Measurements from ENCODE around the gene ABHD12.
A peak's percentile ranks its signal among the peaks of the same experiment; 100 is the strongest.
"Not testable (repeated sequence)": the region's sequence is repeated elsewhere in the genome, so short reads cannot be mapped to it uniquely, and the experiment has no call there.

The ABHD12 gene

GRCh38 chr20:25390538-25391528 is at the start of gene ABHD12:
Gene ABHD12, minus strand, starts transcription at chr20:25390835. Its CDS starts 132 bp downstream, at chr20:25390703.
- DNase-seq, result peak; percentile 87

DNA sequence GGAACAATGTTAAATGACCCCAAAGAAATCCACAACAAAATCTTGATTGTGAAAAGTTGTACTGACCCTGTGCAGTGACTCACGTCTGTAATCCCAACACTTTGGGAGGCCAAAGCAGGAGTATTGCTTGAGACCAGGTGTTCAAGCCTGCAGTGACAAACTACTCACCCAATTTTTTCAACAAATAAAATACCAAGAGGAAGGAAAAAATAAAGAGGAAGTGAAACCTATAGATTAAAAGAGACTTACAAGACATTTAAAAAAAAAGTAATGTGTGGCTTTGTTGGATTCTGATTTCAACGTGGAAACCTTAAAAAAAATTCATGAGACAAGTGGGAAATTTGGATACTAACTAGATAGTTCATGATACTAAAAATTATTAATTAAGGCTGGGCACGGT is 48.7 kb upstream of the ABHD12 start:
- peak; percentile 8 for DNase-seq

- no peak for DNase-seq
Measured at GRCh38 chr20:25437153-25437581, 46.5 kb upstream of the ABHD12 start.

GRCh38 chr20:25424536-25424935 is 33.9 kb upstream of the ABHD12 start:
- DNase-seq, result no peak

- DNase-seq, result no peak
Measured at GRCh38 chr20:25422032-25422431, 31.4 kb upstream of the ABHD12 start.

DNA sequence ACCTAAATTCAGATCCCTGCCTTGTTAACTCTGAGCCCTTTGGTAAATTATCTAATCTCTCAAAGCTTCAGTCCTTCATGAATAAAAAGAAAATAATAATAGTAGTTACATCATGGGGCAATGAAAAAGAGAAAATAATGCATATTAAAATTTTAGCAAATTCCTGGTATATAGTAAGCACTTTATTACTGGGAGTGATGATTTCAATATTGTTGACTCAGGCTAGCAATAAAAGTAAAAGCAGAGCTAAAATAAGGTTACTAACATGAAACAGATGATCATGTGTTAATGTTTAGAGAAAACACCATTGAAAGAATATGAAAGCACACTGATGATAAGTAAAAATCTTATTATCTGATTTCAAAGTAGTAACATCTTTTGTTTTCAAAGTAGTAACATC is 30.5 kb upstream of the ABHD12 start:
- no peak for DNase-seq

DNA sequence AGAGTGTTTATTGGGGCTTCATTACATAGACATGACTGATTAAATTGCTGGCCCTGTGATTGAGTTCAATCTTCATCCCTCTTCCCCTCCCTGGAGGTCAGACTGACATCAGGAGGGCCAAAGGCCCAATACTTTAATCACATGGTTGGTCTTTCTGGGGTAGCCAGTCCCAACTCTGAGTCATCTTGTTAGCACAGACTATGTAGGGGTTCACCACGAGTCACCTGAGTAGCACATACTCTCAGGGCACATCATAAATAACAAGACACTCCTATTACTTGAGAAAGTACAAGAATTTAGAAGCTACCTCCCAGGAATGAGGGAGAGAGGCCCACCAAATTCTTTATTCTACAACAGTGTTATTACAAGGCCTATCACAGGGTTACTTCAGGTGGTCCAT is 28.1 kb upstream of the ABHD12 start:
- no peak for DNase-seq

DNA sequence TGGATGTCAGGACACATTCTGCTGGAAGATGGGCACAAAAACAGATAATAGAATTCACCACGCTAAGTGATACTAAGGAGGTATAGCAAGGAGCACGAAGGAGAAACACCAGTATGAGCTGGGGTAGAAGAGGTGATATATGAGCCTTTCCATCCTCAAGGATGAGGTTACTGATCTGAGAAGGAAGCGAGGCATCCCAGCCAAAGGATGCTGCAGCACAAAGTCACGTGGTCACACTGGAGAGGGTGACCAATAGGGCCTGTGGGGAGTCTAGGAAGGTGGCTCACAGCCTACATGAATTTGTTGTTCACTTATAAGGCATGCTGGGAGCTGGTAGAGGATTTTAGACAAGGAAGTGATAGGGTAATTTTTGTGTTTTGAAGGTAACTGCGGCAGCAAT is 18.3 kb upstream of the ABHD12 start:
- DNase-seq, result no peak

DNA sequence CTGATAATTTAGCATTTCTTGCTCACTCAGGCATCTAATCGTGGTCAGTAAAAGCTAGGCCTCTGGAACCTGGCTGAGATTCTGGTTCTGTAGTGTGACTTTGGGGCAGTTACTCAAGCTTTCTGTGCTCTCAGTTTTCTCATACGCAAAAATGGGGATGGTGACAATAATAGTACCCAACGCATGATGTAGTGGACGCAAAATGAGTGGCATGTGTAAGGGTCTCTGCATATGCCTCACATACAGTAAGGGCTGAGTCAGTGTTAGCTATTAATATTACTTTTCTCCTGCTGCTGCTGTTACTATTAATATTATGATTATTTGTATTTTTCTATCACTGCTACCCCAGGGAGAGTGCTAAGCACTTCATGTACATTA is 17.5 kb upstream of the ABHD12 start:
- DNase-seq, result no peak

- peak; percentile 70 for DNase-seq
Measured at GRCh38 chr20:25407311-25408169, 16.9 kb upstream of the ABHD12 start, which contains the start of gene GINS1. Gene GINS1, plus strand, starts transcription at chr20:25407673. Its CDS starts 148 bp downstream, at chr20:25407821.

DNA sequence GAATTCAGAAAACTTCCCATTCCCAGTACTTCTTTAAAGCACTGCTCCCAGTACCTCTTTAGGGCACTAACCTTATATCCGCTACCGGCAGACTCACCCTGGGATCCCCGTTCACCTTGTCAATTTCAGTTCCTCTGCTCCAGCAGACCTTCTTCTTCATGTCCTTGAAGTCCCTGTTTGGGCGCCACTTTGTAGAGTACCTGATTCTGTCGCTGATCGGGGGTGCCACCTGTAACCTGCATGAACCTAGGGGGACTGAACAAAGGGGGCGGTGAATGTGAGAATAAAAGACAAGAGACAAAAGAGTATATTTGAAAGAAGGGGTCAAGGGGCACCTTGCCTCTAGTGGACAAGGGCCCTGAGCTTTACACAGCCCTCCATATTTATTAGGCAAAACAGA is 11.9 kb upstream of the ABHD12 start:
- no peak for DNase-seq

- DNase-seq, result not testable (repeated sequence)
Measured at GRCh38 chr20:25400291-25400732, 9.7 kb upstream of the ABHD12 start.

GRCh38 chr20:25399037-25399430 is 8.4 kb upstream of the ABHD12 start:
- DNase-seq, result peak; percentile 29

DNA sequence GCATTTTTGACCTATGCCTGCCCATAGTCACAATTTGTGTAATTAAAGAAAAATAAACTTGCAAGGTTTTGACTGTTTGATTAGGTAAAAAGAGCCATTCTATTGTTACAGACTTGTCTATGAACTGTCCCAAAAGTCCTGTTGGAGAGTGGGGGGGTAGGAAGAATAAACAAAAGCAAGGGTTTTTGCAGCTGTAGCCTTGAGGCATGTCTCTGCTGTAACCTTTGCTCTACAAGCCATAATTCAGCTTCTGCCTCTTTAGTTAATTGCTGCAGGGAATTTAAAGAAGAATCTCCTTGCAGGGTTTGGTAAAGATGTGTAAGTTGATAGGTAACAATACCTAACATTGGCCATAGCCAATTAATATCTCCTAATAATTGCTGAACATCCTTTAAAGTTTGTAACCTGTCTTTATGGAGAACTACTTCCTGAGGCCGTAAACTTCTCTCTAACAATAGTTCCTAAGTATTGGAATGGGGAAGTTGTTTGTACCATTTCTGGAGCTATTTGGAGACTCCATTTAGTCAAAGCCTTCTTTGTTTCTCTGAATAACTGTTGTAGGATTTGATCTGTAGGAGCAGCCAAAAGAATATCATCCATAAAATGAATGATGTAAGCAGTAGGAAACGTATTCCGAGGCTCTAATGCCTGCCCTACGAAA is 7.9 kb upstream of the ABHD12 start:
- DNase-seq, result no peak

- DNase-seq, result no peak
Measured at GRCh38 chr20:25397821-25398220, 7.2 kb upstream of the ABHD12 start.

- no peak for DNase-seq
Measured at GRCh38 chr20:25397096-25397495, 6.5 kb upstream of the ABHD12 start.

GRCh38 chr20:25394996-25395395 is 4.4 kb upstream of the ABHD12 start:
- no peak for DNase-seq

GRCh38 chr20:25394276-25394675 is 3.6 kb upstream of the ABHD12 start:
- DNase-seq, result no peak

GRCh38 chr20:25389858-25390537 is 637 bp downstream of the ABHD12 start:
- no peak for DNase-seq

- DNase-seq, result no peak
Measured at GRCh38 chr20:25389401-25389857, 1.2 kb downstream of the ABHD12 start.

DNA sequence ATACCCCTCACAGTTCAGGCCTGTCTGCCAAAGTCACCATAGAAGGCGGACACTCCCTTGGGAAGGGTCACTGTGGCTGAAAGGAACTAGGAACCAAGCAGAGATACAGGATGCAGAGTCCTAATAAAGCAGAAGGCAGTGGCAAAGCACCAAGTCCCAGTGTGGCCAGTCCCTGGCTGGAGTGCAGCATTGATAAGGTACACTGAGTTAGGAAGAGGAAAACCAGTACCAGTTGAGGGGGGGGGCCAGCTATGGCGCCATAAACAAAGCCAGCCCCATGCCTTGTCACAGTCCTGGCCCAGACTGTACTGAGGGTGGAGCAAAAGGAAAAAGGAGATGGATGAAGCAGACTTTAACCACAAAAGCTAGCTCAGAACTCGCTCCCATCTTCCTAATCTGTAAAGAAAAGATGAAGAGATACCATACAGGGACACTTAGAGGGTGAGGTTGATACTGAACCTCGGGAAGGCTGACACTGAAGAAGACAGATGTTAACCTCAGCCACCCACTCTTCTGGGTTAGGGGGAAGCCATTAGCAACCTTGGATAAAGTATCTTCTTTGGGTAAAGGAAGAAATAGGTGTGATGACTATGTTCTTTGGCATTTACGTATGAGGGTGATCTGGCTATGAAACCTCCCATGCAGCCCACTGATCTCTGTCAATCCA is 7.8 kb downstream of the ABHD12 start:
- no peak for DNase-seq

Measured in GF-D8 (cell line).